ENCODE measurements around the gene TMEM218.
A peak's percentile ranks its signal among the peaks of the same experiment; 100 is the strongest.
"Not testable (repeated sequence)": the region's sequence is repeated elsewhere in the genome, so short reads cannot be mapped to it uniquely, and the experiment has no call there.

The TMEM218 gene

DNA sequence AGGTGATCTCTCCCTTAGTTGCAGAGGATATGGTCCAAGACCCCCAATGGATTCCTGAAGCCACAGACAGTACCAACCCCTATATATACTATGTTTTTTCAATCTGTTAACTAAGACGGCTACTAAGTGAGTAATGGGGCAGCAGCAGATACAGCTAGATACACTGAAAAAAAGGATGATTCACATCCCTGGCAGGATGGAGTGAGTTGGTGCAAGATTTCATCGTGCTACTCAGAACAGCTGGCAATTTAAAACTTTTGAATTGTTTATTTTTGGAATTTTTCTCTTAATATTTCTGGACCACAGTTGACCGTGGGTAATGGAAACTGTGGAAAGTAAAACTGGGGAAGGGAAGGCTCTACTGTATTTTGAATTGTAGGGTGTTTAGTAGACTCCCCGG, 17.0 kb upstream of the TMEM218 start:
- no peak for DNase-seq

DNA sequence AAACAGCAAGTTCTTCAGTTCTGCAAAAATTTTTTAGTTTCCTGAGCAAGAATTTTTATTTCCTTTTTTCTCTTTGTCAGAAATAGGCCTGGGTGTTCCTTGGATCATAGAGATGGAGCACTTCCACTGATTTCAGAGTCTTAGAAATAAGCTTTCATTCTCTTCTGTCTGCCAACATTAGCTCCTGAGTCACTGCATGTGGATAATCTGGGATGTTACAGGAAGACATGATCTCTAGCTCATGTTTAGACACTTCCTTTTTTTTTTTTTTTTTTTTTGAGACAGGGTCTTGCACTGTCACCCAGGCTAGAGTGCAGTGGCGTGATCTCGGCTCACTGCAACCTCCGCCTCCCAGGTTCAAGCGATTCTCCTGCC, 13.2 kb upstream of the TMEM218 start:
- no peak for DNase-seq

DNA sequence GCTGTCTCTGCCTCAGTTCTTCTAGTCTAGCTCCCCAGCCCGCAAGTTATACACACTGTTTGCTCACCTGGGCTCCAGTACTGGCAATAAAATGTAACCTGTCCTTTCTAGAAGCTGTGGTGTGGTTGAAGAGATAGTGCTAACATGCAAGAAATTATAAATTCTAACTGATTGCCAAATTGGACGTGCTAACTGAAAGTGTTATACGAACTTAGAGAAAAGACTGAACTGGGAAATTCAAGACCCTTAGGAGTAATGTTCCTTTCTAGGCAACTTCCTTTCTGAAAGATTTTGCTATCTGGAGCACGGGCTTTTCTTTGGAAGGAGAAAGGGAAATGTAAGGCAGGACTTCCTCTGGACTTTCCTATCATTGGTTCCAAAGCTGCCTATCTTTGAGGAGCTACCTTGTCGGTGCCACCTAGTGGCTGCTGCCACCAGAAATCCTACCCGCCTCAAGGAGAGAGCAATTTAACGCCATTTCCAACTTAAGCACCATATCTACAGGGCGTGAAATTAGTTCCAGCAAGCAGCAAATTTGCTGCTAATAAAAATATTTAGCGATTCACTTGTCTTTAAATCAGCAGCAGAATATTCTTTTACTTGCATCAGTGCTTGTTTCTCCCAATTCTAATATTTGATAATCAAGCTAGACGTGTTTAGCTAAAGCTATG, 12.7 kb upstream of the TMEM218 start:
- DNase-seq, result peak; percentile 31

DNA sequence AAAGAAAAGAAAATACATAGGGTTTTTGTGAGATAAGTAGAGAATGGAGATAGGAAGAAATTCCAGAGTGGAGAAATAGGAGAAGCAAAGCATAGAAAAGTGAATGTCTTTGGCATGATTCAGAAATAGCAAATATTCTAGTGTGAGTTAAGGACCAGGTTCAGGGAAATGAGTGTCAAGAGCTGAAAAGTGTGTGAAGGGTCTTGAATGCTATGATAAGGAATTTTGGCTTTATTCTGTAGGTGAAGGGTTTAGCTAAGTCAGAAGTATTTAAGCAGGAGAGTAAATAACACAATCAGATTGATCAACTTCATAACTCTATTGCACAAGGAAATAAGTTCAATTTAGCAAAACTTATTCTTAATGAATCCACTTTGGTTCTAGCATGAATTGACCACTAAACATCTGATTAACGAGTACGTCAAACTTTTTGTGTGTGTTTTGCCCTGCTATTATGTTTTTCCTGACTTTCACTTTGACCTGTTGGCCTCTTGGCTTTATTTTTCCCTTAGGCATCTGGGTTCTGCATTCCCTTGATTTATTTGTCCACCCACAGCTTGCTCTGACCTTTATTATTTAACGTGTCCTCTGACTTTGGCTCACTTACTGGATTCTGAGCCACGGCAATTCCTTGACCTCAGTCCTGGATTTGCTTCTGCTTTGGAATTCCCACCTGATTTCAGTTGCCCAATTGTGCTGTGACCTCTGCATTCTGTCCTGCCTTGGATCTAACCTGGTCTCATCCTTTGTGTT, 11.9 kb upstream of the TMEM218 start:
- DNase-seq, result no peak

DNA sequence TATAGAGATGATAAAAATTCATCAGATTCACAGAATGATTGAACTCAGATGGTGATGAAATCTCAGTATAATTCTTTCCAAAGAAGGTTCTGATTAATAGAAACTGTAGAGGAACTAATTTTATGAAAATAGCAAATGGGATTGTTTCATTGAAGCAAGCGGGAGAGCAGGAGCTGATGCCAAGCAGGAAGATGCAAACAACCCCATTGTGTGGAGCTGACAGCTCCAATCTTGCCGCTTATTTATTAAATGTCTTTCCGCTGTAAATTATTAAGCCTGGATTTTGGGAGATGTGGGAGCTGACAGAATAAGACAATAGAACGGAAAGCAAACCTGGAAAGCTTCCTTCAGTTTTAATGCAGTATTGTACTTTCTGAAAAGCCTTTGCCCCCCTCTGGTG, 6.0 kb upstream of the TMEM218 start:
- no peak for DNase-seq

DNA sequence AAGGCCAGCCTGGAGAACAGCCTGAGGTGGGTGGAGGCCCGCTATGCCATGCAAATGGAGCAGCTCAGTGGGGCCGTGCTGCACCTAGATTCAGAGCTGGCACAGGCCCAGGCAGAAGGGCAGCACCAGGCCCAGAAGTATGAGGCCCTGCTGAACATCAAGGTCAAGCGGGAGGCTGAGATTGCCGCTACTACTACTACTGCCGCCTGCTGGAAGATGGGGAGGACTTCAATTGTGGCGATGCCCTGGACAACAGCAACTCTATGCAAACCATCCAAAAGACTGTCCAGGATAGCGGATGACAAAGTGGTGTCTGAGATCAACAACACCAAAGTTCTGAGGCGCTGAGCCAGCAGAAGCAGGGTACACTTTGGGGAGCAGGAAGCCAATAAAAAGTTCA, 3.1 kb upstream of the TMEM218 start:
- no peak for DNase-seq

DNA sequence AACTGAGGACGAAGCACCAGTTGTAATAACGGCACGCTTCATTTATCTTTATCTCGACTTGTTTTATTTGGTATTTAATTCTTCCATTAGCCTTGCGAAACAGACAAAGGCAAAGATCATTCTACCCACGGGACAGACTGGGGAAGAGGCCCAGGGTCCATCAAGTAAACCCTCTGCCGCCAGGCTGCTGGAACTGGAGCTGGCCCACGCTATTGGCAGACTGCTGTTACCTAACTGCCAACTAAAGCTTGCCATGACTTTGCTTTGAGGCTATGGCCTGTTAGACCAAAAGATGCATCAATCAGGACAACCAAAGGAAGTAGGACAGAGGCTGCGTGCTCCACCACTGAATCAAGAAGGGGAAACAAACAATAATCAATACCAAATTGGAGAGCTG, 780 bp upstream of the TMEM218 start:
- DNase-seq, result no peak

DNA sequence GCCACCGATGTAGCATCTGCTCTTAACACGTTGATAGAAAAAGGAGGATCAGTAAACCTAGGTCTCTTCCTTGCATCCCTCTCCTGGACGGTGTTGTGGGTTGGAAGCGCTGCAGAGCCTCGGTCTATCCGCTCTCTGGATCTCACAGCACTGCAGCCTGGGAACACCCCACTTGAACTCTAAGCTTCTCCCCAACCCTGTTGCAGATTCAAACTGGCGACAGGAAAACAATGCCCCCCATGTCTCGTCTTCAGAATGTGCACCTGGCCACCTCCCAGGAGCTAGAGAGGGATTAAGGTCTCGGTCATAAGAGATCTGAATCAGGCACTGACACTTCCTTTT, 454 bp downstream of the TMEM218 start:
- no peak for DNase-seq

DNA sequence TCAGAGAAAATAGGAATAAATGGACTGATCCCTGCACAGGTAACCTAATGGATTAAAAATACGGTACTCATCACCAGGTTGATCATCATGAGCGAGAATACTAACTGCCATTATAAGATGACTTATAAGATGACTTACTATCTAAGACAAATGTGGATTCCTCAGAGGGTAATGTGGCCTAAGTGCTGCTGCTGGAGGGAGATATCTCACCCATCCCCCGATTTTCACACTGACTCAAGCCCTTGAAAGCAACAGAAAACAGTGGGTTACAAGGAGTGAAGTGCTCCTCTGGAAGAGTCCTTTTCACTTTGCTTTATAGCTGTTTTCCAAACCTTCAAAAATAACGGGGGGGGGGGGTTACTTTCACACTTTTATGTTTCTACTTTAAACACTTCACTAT, 920 bp downstream of the TMEM218 start:
- no peak for DNase-seq

DNA sequence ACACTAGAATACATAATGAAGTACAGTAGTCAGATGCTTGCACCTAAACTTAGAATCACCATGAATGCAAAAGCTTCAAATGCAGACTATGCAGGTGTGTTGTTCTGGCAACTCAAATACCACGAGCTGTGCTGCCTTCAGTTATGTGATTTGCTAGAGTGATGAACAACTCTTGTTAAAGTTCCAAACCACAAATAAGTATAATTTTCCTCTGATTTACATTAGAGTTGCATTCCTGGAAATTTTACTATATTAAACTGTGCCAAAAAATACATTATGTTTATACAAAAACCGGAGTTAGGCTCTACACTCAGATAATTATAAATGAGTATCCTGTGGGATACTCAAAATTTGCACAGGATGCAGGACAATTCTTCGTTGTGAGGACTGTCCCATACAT, 3.0 kb downstream of the TMEM218 start:
- DNase-seq, result no peak

DNA sequence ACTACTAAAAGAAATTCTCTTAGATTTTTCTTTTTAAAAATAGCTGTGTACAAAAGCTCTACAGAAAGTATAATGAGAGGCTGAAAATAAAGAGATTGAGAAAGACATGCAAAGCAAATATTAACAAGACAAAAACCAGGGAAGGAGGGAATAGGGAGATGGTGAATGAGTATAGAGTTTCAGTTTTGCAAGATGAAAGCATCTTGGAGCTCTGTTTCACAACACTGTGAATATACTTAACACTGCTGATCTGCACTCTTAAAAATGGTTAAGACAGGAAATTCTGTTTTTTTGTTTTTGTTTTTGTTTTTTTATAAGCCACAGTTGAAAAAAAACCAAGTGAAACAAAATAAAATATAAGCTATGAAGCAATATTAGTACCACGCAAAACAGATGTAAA, 5.5 kb downstream of the TMEM218 start:
- DNase-seq, result no peak

DNA sequence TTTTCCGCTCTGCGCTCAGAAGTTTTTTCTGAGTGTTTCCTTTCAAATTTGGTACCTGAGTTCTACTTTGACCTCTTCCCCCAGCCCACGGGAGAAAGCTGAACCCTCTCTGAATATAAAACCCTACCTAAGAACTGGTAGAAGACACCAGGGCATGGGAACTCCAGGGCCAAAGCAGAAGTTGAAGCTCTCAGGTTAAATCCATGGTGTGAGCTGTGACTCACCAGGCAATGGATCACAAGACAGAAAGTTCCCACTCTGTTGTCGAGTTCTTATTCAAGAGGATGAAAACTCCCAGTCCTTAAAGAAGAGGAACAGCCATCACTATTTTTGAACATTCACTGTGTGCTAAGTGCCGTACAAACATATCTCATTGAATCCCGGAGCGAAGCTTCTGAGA, 8.9 kb downstream of the TMEM218 start:
- no peak for DNase-seq

DNA sequence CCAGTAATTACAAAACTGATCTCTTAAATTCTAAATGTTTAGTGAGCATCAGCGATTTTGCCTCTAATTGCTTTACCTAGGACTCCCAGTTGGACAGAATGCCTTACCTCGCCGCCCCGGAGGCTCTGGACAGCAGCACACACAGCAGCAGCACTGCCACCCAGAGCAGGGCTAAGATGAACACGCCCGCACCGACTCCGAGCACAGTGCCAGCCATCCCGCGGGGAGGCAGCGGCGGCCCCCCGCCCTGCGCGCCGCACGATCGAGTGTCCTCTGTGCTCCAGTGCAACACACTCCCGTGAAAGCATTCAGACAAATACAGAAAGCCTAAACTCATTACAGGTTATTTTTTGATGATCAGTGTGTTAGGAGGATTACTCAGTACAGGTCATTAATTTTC, 9.4 kb downstream of the TMEM218 start:
- no peak for DNase-seq

DNA sequence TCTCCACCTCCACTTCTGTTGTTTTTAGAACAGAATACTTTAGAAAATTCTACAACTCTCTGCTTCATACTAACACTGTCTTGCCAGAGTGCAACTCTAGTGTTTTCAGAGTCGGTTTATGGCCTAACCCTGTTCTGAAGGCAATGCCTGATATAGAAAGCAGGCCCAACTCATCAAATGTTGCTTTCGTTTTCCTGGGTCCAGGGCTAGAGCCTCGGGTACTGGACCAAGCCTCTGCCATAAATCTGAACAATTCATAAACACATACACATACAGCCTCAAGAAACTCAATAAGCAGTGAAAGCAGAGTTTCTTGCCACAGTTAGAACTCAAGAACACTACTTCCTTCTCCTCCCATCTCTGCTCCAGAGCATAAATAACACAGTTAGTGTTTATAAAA, 9.8 kb downstream of the TMEM218 start:
- DNase-seq, result no peak

DNA sequence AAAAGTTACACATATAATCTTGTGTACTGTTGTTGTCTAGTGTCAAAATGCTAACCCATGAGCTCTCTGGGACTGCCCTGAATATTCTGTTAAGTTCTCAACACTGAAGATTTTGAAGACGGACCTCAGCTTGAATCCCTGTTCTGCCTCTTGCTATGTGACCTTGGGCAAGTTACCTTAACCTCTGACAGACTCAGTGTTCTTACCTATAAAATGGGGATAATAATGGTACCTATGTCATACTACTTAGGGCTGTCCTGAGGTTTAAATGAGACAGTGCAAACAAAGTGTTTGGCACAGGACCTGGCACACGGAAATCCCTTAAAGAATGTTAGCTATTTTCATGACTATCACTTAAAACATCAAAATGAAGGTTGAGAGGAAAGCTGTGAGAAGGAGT, 11.3 kb downstream of the TMEM218 start:
- no peak for DNase-seq

DNA sequence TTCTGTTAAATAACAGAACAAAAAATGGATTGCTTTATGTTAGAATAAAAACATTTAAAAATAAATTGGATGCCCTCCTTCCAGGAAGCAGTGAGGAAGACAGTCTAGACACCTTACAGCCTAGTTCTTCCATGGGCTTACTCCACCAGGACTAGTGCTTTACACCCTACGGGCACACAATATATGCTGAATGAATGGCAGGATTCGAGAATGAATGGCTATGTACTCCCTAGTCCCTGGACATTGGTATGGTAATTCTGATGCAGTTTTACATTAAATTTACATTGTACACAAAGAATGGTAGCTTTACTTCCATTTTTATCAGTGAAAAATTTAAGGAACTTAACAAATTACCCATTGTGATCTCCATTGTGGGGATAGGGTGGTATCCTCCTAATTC, 16.7 kb downstream of the TMEM218 start:
- DNase-seq, result no peak

DNA sequence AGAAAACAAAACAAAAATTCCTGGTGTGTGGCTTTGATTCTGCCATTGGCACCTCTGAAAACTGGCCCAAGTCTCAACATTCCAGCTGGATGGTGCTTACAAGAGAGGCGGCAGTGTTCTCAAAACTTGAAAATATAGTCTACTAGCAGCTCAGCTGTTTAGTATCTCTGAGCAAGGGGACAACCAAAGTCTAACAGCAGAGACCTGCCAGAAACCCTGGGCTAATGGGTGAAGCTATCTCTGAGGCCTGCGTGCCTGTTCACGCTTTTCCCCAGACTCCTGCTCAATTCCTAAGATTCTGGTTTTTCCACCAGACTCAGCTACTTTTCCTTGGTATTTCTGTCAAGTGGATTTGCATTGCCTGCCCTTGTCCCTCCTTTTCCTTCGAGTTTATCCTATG, 17.9 kb downstream of the TMEM218 start:
- no peak for DNase-seq

DNA sequence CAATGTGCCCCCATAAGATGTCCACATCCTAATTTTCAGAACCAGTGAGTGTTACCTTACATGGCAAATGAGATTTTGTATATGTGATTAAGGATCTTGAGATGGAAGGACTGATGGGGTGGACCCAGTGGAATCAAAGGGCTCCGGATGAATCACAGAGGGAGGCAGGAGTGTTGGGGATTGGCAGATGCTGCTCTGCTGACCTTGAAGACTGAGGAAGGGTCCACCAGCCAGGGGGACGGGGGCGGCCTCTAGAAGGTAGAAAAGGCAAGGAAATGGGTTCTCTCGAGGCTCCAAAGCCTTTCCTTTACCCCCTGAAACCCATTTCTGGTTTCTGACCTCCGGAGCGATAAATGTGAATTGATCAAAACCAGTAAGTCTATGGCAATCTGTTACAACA, 18.8 kb downstream of the TMEM218 start:
- no peak for DNase-seq

DNA sequence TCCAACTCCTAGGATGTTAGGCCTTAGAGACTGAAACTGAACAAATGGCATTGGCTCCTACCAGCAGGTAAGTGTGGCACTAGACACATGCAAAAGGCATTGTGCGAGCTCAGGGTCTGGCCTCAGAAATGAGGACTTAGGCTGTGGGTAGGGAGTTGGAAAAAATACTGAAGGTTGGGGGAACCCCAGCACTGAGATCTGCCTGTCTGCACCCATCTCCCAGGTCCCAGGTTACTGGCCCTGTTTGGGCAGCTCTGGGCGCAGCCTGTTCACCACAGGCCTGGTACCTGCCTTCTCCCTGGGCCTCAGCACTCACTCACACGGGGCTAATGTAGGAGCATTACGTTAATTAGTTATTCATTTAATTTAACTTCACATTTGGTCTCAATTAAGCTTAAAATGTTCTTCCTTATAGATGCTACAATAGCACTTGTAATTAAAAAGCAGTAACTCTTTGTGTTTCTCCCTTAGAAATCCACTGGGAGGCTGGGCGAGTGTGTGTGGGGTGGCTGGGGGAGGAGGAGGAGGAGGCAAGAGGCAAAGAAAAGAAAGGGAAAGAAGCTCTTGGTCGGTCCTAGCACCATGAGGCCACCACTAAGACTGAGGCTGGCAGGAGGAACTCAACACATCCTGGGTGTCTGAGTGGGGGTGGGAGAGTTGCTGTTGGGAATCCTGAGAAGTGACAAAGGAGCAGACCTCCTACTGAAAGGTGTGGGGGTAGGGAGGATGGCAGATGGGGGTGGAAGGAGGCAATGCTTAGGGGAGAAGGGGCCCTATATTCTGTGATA, 19.4 kb downstream of the TMEM218 start:
- DNase-seq, result no peak

DNA sequence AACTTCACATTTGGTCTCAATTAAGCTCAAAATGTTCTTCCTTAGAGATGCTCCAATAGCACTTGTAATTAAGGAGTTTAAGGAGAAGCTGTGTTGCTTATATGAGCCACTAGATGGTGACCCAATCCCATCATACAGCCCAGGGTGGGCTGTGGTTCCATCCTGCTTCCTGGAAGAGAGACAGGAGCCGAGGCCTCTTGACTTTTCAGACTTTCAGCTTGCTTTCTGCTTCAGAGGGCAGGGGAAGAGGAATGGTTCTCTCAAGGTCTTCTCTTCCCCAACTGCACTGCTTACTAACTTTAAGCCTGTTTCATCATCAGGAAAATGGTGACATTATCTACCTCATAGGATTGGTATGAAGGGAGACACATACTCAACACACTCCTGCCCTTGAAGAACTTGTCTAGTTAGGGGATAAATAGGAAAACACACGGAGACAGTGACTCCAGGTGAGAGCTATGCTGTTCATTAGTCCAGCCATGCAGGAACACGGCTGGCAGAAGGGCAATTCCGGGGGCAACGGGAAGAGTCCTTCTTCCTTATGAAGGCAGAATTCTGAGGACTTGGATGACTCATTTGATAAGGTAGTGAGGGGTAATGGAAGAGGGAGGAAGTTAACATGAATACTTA, 20.1 kb downstream of the TMEM218 start:
- peak; percentile 6 for DNase-seq

DNA sequence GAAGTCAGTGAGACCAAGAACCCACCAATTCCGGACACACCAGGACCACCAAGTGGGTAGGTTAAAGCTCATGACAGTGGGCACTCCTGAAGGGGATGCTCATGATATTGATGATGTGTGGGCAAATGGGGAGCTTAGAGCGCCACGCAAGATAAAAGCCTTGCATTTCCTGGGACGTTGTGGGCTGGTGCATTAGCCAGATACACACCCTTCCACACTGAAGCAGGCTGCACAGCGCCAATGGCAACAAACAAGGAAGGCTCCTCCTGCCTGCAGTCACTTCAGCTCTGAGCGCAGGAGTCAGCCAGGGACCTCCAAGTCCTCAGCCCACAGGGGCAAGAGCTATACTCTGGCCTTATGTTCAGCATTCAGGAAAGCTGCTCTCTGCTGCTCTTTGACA, 20.6 kb downstream of the TMEM218 start:
- no peak for DNase-seq

DNA sequence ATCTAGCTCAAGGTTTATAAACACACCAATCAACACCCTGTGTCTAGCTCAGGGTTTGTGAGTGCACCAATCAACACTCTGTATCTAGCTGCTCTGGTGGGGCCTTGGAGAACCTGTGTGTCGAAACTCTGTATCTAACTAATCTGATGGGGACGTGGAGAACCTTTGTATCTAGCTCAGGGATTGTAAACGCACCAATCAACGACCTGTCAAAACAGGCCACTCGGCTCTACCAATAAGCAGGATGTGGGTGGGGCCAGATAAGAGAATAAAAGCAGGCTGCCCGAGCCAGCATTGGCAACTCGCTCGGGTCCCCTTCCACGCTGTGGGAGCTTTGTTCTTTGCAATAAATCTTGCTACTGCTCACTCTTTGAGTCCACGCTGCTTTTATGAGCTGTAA, 21.3 kb downstream of the TMEM218 start:
- DNase-seq, result not testable (repeated sequence)

DNA sequence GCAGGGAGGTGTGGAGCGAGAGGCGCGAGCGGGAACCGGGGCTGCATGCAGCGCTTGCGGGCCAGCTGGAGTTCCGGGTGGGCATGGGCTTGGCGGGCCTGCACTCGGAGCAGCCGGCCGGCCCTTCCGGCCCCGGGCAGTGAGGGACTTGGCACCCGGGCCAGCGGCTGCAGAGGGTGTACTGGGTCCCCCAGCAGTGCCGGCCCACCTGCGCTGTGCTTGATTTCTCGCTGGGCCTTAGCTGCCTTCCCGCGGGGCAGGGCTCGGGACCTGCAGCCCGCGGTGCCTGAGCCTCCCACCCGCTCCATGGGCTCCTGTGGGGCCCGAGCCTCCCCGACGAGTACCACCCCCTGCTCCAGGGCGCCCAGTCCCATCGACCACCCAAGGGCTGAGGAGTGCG, 21.9 kb downstream of the TMEM218 start:
- not testable (repeated sequence) for DNase-seq
